T-cell (primary cell): Measurements from ENCODE around the gene CADM2. TPM values are rescaled to one million over a fixed set of nuclear protein-coding genes. Genes with fewer than 3 reads are reported as not detected.

Experiments used
- ATAC-seq, 4 experiments: fragments of 200-7000 bp in 3 of 4; fragments of 150-1000 bp in 1 of 4; cut with Tn5 transposase; replicated peaks in 1 of 4; 1 replicate in 3 of 4; 2 replicates in 1 of 4; pipeline ENCODE4 v1.10.0; 2021; ENCODE audit warnings: moderate library complexity in 3 of 4, mild to moderate bottlenecking in 2 of 4, moderate number of reproducible peaks in 1 of 4
- CTCF ChIA-PET, 2 donors: fragments of 300-600 bp; sonication (Branson Sonifier 250); formaldehyde crosslinking; loops; one replicate each; lab custom pipeline; 2022; ENCODE audit warnings: antibody characterized with exemption in 2 of 2; lab: Charles Lee
- POLR2A ChIA-PET, 2 donors: fragments of 300-600 bp; sonication (Branson Sonifier 250); formaldehyde crosslinking; loops; one replicate each; lab custom pipeline; 2022; ENCODE audit warnings: antibody characterized with exemption in 2 of 2; lab: Charles Lee
- DNase-seq, 35 experiments: peaks; one replicate each; pipeline versions ENCODE4 v3.0.0 to v3.0.0-alpha.2; 2013 to 2023
- H3K27ac ChIP-seq: one replicate; pipeline ENCODE4 v1.5.1; 2013; ENCODE audit warnings: low read length
- H3K27me3 ChIP-seq, 2 experiments: replicated peaks in 1 of 2; 1 replicate in 1 of 2; 2 replicates in 1 of 2; pipeline versions ENCODE4 v1.6.1 to v1.7.0; 2013; ENCODE audit warnings: low read length in 1 of 2, mixed read lengths in 1 of 2; ENCODE audit not compliant: control insufficient read depth in 2 of 2, insufficient read depth in 2 of 2; ENCODE audit errors: extremely low read depth in 1 of 2
- H3K36me3 ChIP-seq, 2 donors: 1 replicate in 1 of 2; 2 replicates in 1 of 2; pipeline versions ENCODE4 v1.6.1 to v1.7.0; 2013; ENCODE audit warnings: low read length in 1 of 2; ENCODE audit not compliant: control insufficient read depth in 2 of 2, insufficient read depth in 1 of 2; ENCODE audit errors: extremely low read depth in 1 of 2
- H3K4me1 ChIP-seq, 2 experiments: 1 replicate in 1 of 2; 2 replicates in 1 of 2; pipeline versions ENCODE4 v1.6.1 to v1.7.0; 2013; ENCODE audit warnings: low read length in 2 of 2, mixed read lengths in 1 of 2; ENCODE audit not compliant: insufficient read depth in 2 of 2, control insufficient read depth in 1 of 2; ENCODE audit errors: extremely low read depth in 1 of 2
- H3K4me3 ChIP-seq, 2 donors: 1 replicate in 1 of 2; 2 replicates in 1 of 2; pipeline versions ENCODE4 v1.5.1 to v1.7.0; 2013; ENCODE audit warnings: mild to moderate bottlenecking in 2 of 2, low read length in 1 of 2, moderate library complexity in 1 of 2; ENCODE audit not compliant: control insufficient read depth in 1 of 2; ENCODE audit errors: extremely low read depth in 1 of 2
- H3K9me3 ChIP-seq: 2 replicates; pipeline ENCODE4 v1.7.0; 2013
- H3K27ac Mint-ChIP-seq, 2 donors: one replicate each; pipeline ENCODE4 v1.8.0; 2020 to 2021; ENCODE audit warnings: mild to moderate bottlenecking in 2 of 2, mixed read lengths in 2 of 2
- H3K27me3 Mint-ChIP-seq, 2 donors: one replicate each; pipeline ENCODE4 v1.8.0; 2021 to 2022; ENCODE audit warnings: mixed read lengths in 2 of 2
- H3K36me3 Mint-ChIP-seq: one replicate; pipeline ENCODE4 v1.8.0; 2021; ENCODE audit warnings: mixed read lengths
- H3K4me1 Mint-ChIP-seq, 3 donors: one replicate each; pipeline ENCODE4 v1.8.0; 2020 to 2022; ENCODE audit warnings: mixed read lengths in 3 of 3, mild to moderate bottlenecking in 1 of 3
- H3K4me3 Mint-ChIP-seq, 3 donors: one replicate each; pipeline ENCODE4 v1.8.0; 2020 to 2022; ENCODE audit warnings: mild to moderate bottlenecking in 3 of 3, mixed read lengths in 3 of 3, moderate library complexity in 3 of 3
- H3K9me3 Mint-ChIP-seq, 3 donors: one replicate each; pipeline ENCODE4 v1.8.0; 2020 to 2022; ENCODE audit warnings: mixed read lengths in 3 of 3
- WGBS: methylation state at CpG from one replicate; pipeline ENCODE4 v1.1.5; 2013; ENCODE audit warnings: missing lambda C conversion rate; ENCODE audit not compliant: insufficient coverage; 5-methylcytosine and 5-hydroxymethylcytosine counted together
- total RNA-seq, 35 experiments: library from RNA in 6 of 35; stranded (reverse) in 6 of 35; fragments of 120-200 nt in 1 of 35; gene quantifications; one replicate each; pipeline versions ENCODE4 v1.2.1 to v1.2.4 and lab custom pipeline; 2013 to 2026

The CADM2 gene
- total RNA-seq, 5 donors from 2014 or later (not counting 1 experiment from before 2014, with no cell fraction given) = 0.23 to 0.25 TPM; not detected in 3

DNA sequence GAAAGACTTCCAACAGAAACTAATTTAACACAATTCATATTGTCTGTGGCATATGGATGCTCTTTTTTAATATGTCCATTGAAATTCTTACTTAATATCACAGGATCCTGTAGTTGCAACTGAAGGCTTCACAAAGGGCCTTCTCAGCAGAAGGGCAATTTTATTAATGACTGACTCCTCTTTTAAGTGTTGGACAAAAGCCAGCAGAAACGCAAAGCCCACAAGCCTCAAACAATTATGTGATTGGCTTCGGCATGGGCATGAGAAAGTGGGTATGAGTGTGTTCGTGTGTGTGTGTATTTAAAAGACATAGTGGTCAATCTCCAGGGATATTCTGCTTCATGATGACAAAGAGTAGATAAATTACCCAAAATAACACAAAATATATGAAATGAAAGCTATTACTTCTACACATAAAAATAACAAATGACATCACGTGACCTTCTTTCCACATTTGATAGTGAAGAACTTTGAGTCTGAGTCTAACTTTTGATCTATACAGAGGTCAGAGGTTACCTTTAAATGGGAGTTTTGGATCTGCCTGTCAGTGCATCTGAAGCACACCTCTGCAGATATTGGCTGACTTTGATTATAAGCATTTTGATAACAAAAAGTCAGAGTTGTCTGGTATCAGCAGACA lies 496.9 kb downstream of the CADM2 start:
- no peak for ATAC-seq
- no CpG with 5 or more reads among the region's 4 CpGs for WGBS
- no peak overlapping the region for H3K27ac ChIP-seq
- H3K9me3 ChIP-seq = no peaks in the 10 kb centered on the region
- Mint-ChIP-seq H3K4me1 (no peaks in the 10 kb centered on the region), H3K27me3 (no peaks in the 10 kb centered on the region), H3K9me3 (peaks cover 0 to 11% (median 3%) of the 10 kb centered on the region in 3 donors), H3K27ac (no peak overlapping the region), H3K36me3 (no peaks in the 10 kb centered on the region), H3K4me3 (no peak overlapping the region)
- CTCF ChIA-PET = no interaction called here
- no peaks in the 10 kb centered on the region for H3K36me3 ChIP-seq
- DNase-seq = no peak
- no peak overlapping the region for H3K4me3 ChIP-seq
- no peaks in the 10 kb centered on the region for H3K27me3 ChIP-seq
- no peaks in the 10 kb centered on the region for H3K4me1 ChIP-seq
- POLR2A ChIA-PET = no interaction called here

DNA sequence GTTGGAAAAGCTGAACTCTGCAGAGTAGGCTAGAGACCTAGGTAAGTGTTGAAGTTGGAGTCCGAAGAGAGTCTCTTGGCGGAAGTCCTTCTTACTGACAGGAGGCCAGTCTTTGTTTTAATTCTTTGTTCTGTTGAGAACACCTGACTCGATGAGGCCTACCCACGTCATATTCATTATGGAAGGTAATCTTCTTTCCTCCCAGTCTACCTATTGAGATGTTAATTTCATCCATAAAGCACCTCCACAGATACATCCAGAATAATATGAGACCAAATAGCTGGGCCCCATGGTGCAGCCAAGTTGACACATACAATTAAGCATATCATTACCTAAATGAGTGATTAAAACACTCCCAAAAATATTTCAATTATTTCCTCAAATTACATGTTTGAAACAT lies 515.5 kb downstream of the CADM2 start:
- no peak overlapping the region for H3K4me3 ChIP-seq
- no peak for ATAC-seq
- POLR2A ChIA-PET = no interaction called here
- Mint-ChIP-seq H3K4me1 (no peaks in the 10 kb centered on the region), H3K9me3 (peaks cover 0 to 6% (median 2%) of the 10 kb centered on the region in 3 donors), H3K36me3 (no peaks in the 10 kb centered on the region), H3K4me3 (no peak overlapping the region), H3K27me3 (no peaks in the 10 kb centered on the region), H3K27ac (no peak overlapping the region)
- CTCF ChIA-PET = no interaction called here
- no peaks in the 10 kb centered on the region for H3K4me1 ChIP-seq
- no peaks in the 10 kb centered on the region for H3K36me3 ChIP-seq
- H3K27me3 ChIP-seq = no peaks in the 10 kb centered on the region
- no peak for DNase-seq
- no peaks in the 10 kb centered on the region for H3K9me3 ChIP-seq
- WGBS = no CpG with 5 or more reads among the region's 4 CpGs
- H3K27ac ChIP-seq = no peak overlapping the region

DNA sequence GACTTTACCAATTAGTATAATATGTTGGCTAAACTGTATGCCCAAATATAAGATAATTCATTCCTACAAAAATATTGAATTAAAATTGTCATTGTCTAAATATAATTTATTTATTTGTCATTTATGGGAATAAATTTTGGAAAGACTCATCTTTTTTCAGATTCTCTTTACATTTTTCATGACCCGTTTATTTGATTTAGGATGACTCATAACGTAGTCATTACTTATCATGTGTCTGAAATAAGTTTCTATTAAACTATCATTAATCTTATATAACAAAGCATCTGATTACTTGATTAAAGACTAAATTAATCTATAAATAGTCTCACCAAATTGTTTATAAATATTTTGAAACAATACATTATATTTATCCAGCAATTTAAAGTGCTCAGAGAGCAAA lies 516.6 kb downstream of the CADM2 start:
- POLR2A ChIA-PET = no interaction called here
- H3K27me3 Mint-ChIP-seq = no peaks in the 10 kb centered on the region
- CTCF ChIA-PET = no interaction called here

DNA sequence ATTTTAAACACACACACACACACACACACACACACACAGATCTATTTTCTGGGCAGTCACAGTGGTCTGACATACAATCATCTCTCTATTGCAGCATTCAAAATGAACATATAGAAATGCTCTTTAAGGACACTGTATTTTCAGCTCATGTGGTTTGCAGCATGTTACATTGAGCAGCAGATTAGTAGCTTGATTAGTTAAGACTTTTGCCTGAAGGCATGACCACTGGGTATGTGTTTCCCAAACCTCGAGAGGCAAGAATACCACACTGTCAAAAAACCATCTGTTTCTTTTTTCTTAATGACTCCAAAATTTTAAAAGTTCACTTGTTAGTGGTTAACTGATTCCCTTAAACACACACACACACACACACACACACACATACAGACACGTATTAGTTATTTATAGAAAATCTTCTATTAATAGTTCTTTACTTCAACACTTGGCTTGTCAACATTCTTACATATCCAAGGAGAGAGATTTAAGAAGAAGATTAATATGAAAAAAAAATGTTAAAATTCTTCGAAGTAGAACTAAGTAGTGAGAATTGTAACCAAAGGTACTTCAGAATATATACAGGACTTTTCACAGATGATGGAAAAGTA lies 518.2 kb downstream of the CADM2 start:
- Mint-ChIP-seq H3K27ac (no peak overlapping the region), H3K27me3 (no peaks in the 10 kb centered on the region), H3K4me3 (no peak overlapping the region), H3K4me1 (no peaks in the 10 kb centered on the region), H3K36me3 (no peaks in the 10 kb centered on the region), H3K9me3 (peaks cover 0 to 10% (median 0%) of the 10 kb centered on the region in 3 donors)
- ChIA-PET POLR2A (no interaction called here), CTCF (no interaction called here)
- no peak overlapping the region for H3K27ac ChIP-seq
- H3K27me3 ChIP-seq = no peaks in the 10 kb centered on the region
- no peak for ATAC-seq
- no peaks in the 10 kb centered on the region for H3K36me3 ChIP-seq
- H3K4me1 ChIP-seq = no peaks in the 10 kb centered on the region
- WGBS = no CpG with 5 or more reads among the region's 3 CpGs
- no peaks in the 10 kb centered on the region for H3K9me3 ChIP-seq
- H3K4me3 ChIP-seq = no peak overlapping the region
- DNase-seq = no peak

More for the DNA sequence above, 516.6 kb downstream of the CADM2 start:
- peaks cover 0 to 5% (median under 1%) of the 10 kb centered on the region in 3 donors for H3K9me3 Mint-ChIP-seq
- H3K27me3 ChIP-seq = no peaks in the 10 kb centered on the region
- no peak overlapping the region for H3K27ac Mint-ChIP-seq
- no peaks in the 10 kb centered on the region for H3K4me1 Mint-ChIP-seq
- no peak overlapping the region for H3K4me3 ChIP-seq
- DNase-seq (no peak), ATAC-seq (no peak)
- no peaks in the 10 kb centered on the region for H3K36me3 ChIP-seq
- no peak overlapping the region for H3K27ac ChIP-seq
- H3K36me3 Mint-ChIP-seq = no peaks in the 10 kb centered on the region
- no CpG with 5 or more reads among the region's 2 CpGs for WGBS
- H3K4me1 ChIP-seq = no peaks in the 10 kb centered on the region
- no peaks in the 10 kb centered on the region for H3K9me3 ChIP-seq
- no peak overlapping the region for H3K4me3 Mint-ChIP-seq

DNA sequence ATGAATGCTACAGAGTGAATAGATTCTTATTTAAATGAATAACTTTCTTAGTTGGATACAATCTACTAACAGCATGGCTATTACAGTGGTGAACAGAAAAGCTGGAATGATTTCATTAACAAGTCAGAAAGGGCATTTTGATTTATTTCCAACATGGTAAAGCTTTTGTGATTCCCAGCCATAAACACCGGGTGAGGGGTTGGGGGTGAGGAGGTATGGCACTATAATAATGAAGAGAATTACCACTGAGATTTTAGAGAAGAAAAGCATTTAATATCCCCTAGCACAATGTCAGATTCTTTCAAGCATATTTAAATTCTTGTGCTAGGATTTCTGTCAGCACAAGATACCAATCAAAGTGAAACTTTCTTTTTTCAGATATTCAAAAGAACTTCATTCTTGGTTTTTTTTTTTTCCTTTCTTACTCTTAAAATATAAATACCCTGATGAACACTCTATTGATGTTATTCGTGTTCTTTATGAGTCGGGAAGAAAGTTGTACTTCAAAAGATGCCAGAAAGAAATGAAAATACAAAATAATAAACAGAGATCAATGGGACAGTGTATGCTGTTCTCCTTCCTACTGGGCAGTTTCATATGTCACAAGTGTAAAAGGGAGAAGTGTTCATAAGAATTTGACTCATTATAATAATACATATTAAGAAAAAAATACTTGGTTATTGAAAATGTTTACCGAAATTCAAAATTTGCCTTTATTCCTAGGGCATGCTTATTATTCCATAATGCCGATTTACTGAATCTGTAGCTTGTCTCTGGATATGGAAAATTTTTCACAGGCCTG lies 522.8 kb downstream of the CADM2 start:
- Mint-ChIP-seq H3K36me3 (no peaks in the 10 kb centered on the region), H3K27me3 (no peaks in the 10 kb centered on the region), H3K27ac (no peak overlapping the region), H3K4me3 (no peak overlapping the region), H3K4me1 (no peaks in the 10 kb centered on the region), H3K9me3 (peaks cover 0 to 14% (median 3%) of the 10 kb centered on the region in 3 donors)
- WGBS = no CpG with 5 or more reads among the region's 5 CpGs
- H3K4me1 ChIP-seq = no peaks in the 10 kb centered on the region
- H3K27ac ChIP-seq = no peak overlapping the region
- ChIA-PET POLR2A (no interaction called here), CTCF (no interaction called here)
- H3K27me3 ChIP-seq = no peaks in the 10 kb centered on the region
- ATAC-seq (no peak), DNase-seq (no peak)
- no peaks in the 10 kb centered on the region for H3K36me3 ChIP-seq
- H3K4me3 ChIP-seq = no peak overlapping the region
- H3K9me3 ChIP-seq = no peaks in the 10 kb centered on the region

DNA sequence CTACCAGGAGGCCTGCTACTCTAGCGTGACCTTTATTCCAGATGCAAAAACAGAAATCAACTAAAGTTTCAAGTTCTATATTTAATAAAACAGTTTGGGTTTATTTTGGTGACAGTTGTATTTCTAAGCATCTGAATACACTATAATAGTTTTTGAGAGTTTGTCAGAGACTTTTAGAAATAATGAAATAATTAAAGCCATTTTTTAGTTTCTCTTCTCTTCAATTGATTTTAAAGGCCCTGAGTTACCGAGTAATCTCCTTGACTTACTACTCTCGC lies 523.4 kb downstream of the CADM2 start:
- Histone ChIP-seq H3K36me3 (no peaks in the 10 kb centered on the region), H3K4me1 (no peaks in the 10 kb centered on the region), H3K27ac (no peak overlapping the region), H3K4me3 (no peak overlapping the region), H3K27me3 (no peaks in the 10 kb centered on the region), H3K9me3 (no peaks in the 10 kb centered on the region)
- no peak overlapping the region for H3K27ac Mint-ChIP-seq
- no peaks in the 10 kb centered on the region for H3K27me3 Mint-ChIP-seq
- no peak overlapping the region for H3K4me3 Mint-ChIP-seq
- H3K36me3 Mint-ChIP-seq = no peaks in the 10 kb centered on the region
- ATAC-seq = no peak
- peaks cover 0 to 14% (median 5%) of the 10 kb centered on the region in 3 donors for H3K9me3 Mint-ChIP-seq
- no CpG with 5 or more reads among the region's 3 CpGs for WGBS
- DNase-seq = no peak
- ChIA-PET POLR2A (no interaction called here), CTCF (no interaction called here)
- H3K4me1 Mint-ChIP-seq = no peaks in the 10 kb centered on the region
